Ishikawa (cell line): ENCODE measurements around the gene FBP1.

Experiments
- EP300 ChIP-seq: IDR thresholded peaks from 2 replicates; pipeline ENCODE4 v1.6.1; 2012; ENCODE audit warnings: borderline replicate concordance
- FOXM1 ChIP-seq: IDR thresholded peaks from 2 replicates; pipeline ENCODE4 v1.6.1; 2012; ENCODE audit warnings: low read depth, borderline replicate concordance
- TEAD4 ChIP-seq: IDR thresholded peaks from 2 replicates; pipeline ENCODE4 v1.6.1; 2012

- TF ChIP-seq EP300 (no peak), TEAD4 (no peak), FOXM1 (no peak)
Measured at GRCh38 chr9:94606646-94607422, 32.5 kb downstream of the FBP1 start.
